ENCODE data around the gene WAC.

WAC gene

DNA sequence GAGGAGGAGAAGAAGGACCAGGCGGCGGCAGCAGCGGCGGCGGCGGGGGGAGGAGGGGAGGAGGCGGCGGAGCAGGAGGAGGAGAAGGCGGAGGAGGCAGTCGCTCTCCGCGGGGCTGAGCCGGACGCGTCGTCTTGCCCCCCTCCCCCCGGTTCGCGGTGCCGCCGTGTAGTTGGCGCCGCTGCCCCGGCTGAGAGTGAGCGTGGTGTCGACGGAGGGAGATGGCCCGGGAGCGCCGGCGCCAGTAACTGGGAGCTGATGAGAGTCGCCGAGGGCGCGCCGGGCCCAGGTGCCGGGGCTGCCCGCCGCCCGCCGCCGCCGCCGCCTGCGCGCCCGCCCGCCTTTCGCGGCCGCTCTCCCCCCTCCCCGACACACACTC is 257 bp downstream of the WAC start:
- DNase-seq (ENCODE audit: low read depth in 2 of 2): no peak

DNA sequence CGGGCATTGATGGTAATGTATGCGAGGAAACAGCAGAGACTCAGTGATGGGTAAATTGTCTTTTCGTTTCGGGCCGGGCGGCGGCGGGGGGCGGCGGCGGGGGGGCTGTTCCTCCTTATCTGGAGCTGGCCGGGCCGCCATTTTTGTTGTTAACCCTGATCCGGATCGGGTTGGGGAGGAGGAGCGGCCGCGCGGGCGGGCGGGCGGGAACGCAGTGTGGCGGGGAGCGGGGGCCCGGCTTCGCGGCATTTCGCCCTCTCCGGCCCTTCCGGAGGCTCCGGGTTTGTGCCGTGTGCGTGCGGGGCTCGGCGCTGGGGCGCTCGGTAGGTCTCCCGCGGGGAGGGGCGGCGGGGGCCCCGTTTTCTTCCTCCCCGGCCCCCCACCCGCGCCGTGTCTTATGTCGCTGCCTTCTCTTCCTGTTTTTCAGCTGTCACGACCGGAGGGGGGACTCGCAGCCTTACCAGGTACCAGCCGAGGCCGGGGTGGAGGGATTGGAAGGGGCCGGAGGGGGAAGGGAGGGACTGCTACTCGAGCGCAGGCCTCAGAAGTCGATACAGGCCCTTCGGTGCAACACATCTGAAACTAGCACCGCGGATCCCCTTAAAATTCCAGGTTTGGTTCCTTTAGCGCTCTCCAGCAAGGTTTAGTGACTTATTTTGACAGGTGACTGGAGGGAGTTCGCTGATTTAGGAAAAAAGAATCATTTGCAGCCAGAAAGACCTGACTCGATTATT is 820 bp downstream of the WAC start:
- DNase-seq (ENCODE audit: low read depth in 2 of 2): peak; percentile 46 to 54

DNA sequence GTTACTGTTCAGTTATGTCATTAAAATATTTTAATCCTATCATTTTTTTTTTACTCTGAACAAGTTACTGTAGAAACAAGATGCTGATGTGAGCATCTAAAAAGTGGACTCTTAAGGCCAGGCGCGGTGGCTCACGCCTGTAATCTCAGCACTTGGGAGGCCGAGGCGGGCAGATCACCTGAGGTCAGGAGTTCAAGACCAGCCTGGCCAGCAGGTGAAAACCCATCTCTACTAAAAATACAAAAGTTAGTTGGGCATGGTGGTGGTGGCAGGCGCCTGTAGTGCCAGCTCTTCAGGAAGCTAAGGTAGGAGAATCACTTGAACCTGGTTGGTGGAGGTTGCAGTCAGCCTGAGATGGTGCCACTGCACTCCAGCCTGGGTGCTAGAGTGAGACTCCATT is 2.9 kb downstream of the WAC start:
- DNase-seq (ENCODE audit: low read depth in 2 of 2): no peak

DNA sequence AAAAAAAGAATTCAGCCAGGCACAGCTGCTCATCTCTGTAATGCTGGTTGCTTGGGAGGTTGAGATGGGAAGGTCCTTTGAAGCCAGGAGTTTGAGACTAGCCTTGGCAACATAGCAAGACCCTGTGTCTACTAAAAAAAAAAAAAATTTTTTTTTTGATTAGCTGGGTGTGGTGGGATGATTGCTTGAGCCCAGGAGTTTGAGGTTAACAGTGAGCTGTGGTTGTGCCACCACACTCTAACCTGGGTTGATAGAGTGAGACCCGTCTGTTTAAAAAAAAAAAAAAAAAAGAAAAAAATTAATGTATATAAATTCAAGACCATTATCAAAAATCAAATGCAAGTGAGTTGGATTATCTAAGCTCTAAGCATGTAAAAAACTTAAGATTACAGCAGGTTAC is 5.7 kb downstream of the WAC start:
- DNase-seq (ENCODE audit: low read depth in 2 of 2): no peak

DNA sequence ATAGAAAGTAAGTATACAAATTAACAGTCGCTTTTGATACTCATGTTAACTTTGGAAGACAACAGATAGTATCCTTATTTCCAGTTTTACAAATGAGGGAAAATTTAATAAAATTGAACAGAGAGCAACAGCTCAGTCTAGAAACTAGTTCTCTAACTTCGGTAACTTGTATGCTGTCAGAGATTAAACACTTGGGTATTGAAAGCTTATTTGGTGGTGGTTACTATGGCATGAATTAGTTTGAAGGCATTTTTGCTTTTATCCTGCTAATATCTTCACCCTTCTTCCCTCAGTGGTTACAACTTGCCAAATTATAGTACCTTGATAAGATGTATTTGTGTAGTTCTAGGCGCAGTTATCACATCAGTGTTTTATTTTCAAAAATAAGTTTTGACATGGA is 7.2 kb downstream of the WAC start:
- DNase-seq (ENCODE audit: low read depth in 2 of 2): no peak

DNA sequence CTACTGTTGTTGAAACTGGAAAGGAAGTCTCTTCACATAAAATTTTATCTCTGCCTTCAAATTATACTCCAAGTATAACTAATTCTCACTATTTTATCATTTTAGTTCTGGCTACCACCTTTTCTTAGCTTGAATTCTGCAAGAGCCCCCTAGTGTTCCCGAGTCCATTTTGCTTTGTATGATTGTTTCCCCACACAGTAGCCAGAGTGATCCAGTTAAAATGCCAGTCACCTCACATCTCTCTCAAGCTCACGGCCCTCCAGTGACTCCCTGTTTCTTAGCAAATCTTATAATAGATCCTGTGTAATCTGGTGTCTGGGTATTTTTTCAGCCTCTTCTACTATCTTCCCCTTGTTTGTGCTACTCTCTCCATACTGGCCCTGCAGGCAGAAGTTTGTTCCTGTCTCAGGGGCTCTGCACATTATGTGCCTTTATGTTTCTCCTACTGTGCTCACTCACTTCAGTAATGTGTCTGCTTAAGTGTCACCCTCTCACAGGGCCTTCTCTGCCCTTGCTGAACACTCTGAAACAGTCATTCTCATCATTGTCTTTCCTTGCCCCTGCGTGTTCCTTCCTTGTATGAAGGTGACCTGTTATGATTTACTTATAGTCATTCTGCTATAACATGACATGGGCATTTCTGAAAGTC is 8.9 kb downstream of the WAC start:
- DNase-seq (ENCODE audit: low read depth in 2 of 2): no peak

DNA sequence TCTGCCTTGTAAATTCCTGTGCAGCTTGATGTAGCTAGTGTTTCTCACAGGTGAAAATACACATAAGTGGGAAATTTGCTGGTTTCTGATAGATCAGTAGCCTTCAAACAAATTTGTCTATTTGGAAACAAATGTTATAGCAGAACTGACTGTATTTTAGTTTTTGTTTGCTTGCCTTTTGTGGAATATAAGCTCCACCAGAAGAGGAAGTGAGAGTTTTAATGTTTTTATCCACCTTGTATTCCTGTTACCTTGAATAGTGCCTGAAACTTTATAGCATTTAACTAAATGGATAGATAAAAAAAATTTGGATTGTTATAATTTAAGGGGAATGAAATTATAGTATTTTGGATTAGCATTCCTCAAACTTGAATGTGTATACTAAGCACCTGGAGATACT is 9.8 kb downstream of the WAC start:
- no peak for DNase-seq (ENCODE audit: low read depth in 2 of 2)

DNA sequence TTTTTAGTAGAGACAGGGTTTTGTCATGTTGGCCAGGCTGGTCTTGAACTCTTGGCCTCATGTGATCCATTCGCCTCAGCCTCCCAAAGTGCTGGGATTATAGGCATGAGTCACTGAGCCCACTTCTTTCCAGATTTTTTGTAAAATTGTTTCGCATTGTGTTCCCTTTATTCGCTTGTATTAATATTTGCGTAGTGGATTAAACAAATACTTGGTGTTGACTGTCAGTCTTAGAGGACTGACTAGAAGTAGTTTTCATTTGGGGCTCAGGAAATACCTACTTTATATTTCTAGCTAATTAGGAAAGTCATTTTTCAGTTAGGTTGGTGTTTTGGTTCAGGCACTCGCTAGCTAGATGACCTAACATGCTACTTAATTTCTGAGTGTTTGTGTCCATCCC is 11.1 kb downstream of the WAC start:
- DNase-seq (ENCODE audit: low read depth in 2 of 2): no peak

DNA sequence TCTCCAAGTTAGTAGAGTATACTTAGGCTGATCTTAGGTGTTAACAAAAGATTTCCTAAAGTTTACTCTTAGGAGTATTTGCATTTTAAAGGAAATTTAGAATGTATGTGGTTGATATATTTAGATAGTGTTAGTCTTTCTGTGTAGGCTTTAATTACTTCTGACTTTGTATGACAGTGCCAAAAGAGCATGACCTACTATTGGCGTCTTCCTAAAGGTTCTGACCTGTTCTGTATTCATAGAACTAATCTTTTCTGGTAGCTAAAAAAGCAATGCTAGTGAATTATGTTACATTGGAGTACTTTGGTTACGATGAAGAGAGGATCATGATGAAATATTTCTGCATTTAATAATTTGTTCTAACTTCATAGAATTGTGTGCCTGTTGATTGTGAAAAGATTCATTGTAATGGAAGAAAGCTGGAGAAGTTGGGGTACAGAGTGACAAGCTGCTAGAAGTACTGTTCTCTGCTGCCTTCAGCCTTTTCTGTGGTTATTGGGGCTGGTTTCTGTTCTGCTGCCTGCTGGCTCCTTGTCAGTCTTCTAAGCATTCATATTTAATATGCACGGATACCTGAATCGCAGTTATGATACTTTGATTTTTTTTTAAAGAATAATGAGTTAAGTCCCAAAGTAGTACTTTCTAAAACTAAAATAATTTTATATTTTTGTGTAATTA is 13.2 kb downstream of the WAC start:
- no peak for DNase-seq (ENCODE audit: low read depth in 2 of 2)

DNA sequence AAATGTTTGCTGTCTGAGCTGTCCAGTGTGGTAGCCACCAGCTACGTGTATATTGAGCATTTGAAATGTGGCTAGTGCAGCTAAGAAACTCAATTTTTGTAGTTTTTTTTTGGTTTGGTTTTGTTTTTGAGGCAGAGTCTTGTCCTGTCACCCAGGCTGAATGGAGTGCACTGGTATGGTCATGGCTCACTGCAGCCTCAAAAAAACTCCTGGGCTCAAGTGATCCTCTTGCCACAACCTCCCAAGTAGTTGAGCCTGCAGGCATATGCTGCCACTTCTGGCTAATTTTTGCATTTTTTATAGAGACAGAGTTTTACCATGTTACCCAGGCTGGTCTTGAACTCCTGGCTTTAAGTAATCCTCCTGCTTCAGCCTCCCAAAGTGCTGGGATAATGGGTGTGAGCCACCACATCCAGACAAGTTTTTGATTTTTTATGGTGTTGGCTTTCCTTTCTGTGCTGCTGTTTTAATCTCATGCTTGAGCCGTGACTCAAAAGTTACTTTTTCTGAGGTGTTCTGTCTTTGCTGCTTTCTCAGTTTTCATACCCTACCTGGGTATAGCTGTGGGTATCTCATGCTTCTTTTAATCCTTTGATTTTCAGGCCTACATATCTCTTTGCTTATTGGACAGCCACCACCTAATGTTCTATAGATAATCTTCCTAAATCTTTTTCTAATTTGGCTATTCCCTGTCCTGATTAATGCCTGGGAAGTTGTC is 16.0 kb downstream of the WAC start:
- DNase-seq (ENCODE audit: low read depth in 2 of 2): no peak

DNA sequence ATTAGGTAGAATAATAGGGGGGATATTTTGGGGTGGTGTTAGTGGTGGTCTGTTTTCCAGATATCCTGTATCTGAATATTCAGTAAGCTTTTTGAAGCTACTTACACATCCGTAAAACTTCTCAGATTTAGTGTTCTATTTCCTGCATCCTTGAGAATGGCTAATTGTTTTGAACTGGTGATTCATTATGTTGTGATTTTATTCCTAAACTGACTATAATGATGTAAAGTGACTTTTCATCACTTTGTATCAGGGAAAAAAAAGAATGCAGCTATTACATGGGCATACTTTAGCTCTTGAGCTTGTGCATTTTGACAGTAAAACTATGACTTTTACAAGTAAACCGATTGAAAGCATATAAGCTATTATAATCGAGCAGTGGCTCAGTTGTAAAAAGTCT is 18.2 kb downstream of the WAC start:
- no peak for DNase-seq (ENCODE audit: low read depth in 2 of 2)

DNA sequence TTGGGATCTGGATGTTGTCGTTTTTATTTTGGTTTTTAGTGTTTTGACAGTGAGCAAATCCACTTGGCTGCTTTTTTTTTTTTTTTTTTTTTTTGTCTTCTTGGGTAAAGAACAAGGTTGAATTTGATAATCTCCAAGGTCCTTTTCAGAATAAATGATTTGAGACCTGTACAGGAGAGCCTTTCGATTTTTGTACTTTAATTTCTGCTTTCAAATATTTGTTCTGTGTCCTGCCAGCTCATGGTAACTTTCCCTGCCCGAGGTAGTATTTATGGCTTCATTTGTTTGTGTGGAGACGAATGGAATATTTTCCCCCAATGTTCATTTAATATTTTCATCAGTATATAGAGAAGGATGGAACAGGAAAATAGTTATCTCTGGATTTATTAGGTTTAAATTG is 19.9 kb downstream of the WAC start:
- no peak for DNase-seq (ENCODE audit: low read depth in 2 of 2)

DNA sequence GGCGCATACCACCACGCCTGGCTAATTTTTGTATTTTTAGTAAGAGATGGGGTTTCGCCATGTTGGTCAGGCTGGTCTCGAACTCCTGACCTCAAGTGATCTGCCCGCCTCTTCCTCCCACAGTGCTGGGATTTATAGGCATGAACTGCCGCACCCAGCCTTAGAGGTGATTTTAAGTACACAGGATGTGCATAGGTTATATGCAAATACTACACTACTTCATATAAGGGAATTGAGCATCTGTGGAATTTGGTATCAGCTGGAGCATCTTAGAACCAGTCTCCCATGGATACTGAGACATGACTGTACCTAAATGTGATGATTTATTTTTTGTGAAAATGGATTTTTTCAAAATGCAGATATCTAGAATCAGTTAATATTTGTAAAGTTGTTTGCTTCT is 21.1 kb downstream of the WAC start:
- DNase-seq (ENCODE audit: low read depth in 2 of 2): no peak

DNA sequence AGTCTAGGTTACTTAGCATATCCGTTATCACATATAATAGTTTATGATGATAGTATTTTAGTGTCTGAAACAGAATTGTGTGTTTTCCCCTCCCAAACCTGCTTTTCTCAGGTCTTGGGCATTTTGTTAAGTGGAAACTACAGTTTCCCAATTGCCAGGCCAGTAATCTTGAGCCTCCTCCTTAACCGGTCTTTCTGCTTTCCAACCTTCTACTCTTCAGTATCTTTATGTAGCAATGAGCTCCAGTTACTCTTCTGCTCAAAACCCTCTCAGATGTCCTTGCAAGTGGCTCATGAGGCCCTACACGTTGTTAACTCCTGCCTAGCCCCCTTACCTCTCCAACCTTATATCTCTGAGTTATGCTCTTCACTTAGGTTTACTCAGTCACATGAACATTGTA is 22.0 kb downstream of the WAC start:
- DNase-seq (ENCODE audit: low read depth in 2 of 2): no peak

DNA sequence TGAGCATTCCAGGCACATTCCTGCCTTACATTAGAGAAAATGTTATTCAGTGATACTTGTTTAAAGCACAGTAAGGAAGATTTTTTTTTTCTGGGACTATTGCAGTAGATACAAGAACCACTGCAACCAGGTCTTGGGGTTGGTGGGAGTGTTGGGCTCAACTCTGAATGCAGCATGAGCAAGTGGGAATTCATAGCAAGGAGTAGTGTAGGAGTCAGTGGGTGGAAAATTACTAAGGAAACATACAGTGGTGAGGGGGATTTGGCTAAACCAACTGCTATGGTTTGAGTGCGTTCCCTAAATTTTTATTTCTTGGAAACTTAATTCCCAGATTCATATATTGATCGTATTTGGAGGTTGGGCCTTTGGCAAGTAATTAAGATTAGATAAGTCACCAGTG is 22.4 kb downstream of the WAC start:
- DNase-seq (ENCODE audit: low read depth in 2 of 2): no peak

DNA sequence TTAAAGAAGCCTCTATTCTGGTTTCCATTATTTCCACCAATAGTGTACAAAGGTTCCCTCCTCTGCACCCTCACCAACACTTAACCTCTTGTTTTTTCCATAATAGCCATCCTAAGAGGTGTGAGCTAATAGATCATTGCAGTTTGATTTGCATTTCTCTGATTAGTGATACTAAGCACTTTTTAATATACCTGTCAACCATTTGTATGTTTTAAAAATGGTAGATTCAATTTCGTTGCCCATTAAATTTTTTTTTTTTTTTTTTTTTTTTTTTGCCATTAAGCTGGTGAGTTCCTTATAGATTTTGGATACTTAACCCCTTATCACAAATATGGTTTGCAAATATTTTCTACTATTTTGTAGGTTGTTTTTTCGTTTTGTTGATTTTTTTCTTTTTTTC is 23.2 kb downstream of the WAC start:
- no peak for DNase-seq (ENCODE audit: low read depth in 2 of 2)

DNA sequence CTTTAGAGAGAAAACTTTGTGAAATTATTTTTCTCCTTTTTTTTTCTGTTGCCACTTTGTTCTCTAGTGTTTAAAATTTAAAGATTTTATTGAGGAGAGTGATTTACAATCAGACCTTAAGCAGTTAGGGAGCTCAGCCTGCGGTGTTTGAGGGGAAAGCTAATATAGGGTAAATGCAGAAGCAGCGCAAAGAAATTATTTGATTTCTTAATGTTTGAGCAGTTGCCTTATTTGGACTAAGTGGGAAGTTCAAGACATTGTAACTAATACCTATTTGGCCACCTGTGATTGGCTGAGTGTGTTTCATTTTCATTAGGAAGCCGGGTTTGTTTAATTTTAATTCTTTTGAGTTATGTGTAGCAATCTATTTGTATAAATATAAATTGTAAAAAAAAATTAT is 25.3 kb downstream of the WAC start:
- DNase-seq (ENCODE audit: low read depth in 2 of 2): no peak

DNA sequence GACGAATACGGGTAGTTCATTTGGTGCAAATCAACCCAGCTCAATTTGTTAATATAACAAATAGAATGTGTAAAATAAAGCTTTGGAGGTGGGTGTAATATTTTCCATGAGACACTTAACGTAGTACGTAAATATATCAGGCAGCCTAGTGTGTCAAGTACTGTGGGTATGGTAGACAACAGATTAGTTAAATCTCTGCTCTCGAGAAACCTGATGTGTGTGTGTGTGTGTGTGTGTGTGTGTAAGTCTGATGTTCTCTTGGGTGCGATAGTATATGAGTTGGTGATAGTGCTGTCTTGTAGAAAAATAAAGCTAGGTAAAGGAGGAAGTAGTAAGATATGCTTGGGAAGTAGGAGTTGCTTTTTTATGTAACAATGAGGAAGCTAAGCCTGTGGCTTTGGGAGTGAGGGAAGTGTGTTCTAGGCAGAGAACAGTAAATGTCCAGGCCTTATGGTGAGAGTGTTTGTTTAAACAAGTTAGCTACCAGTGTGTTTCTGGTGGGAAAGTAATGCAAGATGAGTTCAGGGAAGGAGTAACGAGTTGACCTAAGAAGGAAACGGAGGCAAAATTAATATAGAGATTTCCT is 26.1 kb downstream of the WAC start:
- DNase-seq (ENCODE audit: low read depth in 2 of 2): no peak

DNA sequence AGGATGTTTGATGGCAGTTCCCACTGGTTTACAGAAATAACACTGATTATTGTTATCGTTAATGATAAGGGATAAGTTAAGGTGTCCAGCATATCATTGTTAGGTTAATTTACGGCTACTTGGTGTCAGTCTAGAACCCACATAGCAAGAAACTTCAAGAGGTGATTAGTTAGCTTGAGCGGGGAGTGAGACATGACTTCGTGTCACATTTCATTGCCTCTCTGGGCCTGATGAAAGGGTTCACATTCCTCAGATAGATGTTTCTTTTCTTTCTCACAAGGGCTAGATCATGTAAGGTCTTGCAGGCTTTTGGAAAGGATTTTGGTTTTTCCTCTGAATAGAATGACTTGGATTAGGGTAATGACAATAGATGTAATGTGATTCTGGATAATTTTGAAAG is 26.7 kb downstream of the WAC start:
- no peak for DNase-seq (ENCODE audit: low read depth in 2 of 2)

DNA sequence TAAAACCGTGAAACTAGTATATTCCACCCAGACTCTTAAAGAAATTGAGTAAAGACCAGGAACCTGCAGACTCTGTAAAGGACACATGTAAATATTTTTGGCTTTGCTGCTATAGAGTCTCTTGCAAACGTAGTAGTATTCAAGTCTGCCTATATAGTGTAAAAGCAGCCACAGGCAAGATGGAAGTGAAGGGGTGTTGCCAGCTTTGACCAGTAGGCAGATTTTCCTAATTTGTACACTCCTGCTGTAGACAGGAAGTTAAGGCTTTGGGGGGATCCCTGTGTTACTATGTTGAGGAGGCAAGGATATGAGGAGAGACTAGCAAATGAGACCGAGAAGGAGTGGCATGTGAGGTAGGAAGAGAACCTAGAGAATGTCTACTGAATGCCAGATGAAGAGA is 27.7 kb downstream of the WAC start:
- DNase-seq (ENCODE audit: low read depth in 2 of 2): no peak

DNA sequence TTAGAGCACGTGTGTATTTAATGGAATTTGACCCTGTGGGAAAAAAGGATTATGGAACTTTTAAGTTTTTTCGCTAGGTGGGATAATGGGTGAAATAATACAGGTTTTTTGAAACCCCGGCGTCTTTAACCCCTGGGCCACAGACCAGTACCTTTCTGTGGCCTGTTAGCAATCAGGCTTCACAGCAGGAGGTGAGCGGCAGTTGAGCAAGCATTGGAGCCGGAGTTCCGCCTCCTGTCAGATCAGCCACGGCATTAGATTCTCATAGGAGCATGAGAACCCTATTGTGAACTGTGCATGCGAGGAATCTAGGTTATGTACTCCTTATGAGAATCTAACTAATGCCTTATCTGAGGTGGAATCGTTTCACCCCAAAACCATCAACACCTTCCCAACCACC is 28.6 kb downstream of the WAC start:
- DNase-seq (ENCODE audit: low read depth in 2 of 2): no peak

DNA sequence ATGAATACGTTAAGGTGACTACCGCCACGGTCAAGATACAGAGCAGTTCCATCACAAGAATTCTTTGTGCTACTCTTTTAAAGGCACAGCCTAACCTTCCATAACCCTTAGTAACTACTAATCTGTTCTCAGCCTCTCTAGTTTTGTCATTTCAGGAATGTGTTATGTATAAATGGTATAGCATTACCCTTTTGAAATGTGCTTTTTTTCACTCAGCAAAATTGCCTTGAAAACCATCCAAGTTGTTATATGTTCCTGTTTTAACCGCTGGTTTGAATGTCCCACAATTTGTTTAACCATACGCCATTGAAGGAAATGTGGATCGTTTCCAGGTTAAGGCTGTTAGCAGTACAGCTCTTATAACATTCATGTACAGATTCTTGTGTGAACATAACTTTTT is 32.0 kb downstream of the WAC start:
- DNase-seq (ENCODE audit: low read depth in 2 of 2): no peak

Measured in activated CD4-positive, alpha-beta T cell treated with anti-CD3 and anti-CD28 coated beads for 24 hours (primary cell).